SIG-M5 treated with dmso at 0.1 percent for 504 hours (cell line): ENCODE results near the gene MED17.

Experiments used
- DNase-seq: peaks from one replicate; lab custom pipeline; 2025; ENCODE audit not compliant: unreplicated experiment; lab: John Stamatoyannopoulos, UW

Gene MED17

GRCh38 chr11:93814966-93815633 lies 31.0 kb downstream of the MED17 start:
- no peak for DNase-seq

GRCh38 chr11:93817426-93818348 lies 33.6 kb downstream of the MED17 start:
- DNase-seq: no peak

DNA sequence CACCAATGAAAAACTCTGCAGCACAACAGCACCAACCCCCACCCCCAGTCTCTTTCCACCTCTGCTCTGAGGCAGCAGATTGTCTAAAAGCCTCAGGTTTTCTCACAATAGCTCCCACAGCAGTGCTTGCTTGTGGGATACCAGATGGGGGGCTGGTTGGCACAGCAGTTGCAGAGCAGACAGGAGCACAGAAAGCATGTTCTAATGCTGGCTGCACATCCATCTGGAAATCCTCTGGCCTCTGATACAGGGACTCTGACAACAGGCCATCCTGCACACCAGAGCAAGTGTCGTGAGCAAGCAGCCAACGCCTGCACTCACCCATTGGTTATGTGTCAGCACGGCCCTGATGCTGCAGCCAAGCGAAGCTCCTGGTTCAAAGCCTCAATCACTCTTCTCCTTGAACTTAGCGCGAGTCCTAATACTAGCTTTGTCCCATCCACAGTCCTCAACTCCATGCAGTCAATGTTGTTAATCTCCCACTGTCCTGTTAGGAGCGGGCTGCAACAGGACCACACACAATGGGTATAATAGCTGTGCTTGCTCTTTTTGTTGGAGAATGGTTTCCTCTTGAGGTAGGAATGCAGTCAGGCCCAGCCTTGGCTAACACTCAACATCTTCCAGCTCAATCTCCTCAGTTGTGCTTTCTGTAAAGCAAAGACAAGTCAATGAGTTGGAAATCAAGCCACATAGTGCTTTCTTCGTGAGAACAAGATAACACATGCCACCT lies 36.0 kb downstream of the MED17 start:
- DNase-seq: no peak

- no peak for DNase-seq
Observed at GRCh38 chr11:93820847-93821246, 36.8 kb downstream of the MED17 start.

DNA sequence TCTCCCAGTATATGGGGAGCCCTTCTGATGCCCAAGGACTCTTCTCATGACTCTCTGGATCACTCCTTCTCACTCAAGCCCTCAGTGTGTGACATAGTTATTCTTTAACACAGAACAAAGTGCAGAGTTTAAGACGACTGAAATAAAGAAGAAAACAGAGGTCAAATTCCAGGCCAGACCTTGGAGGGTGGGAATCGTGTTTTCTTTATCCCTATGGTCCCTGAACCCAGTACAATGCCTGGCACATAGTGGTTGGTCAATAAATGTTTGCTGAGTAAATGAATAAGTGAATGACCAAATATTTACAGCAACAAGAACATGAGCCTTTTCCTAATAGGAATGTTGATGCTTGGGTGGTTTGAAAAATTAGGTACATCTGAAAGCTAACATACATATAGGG lies 37.5 kb downstream of the MED17 start:
- DNase-seq: no peak

DNA sequence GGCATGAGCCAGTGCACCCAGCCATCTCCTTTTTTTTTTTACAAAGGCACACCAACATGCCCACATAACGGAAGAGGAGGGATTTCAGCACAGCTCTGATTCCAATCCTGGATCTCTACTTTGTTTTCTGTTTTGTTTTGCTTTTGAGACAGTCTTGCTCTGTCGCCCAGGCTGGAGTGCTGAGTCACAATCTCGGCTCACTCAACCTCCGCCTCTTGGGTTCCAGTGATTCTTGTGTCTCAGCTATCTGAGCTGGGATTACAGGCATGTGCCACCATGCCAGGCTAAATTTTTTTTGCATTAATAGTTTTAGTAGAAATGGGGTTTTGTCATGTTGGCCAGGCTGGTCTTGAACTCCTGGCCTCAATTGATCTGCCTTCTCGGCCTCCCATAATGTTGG lies 38.3 kb downstream of the MED17 start:
- DNase-seq: no peak

GRCh38 chr11:93823210-93823609 lies 39.1 kb downstream of the MED17 start:
- DNase-seq: no peak

GRCh38 chr11:93827363-93827762 lies 43.3 kb downstream of the MED17 start:
- DNase-seq: no peak

DNA sequence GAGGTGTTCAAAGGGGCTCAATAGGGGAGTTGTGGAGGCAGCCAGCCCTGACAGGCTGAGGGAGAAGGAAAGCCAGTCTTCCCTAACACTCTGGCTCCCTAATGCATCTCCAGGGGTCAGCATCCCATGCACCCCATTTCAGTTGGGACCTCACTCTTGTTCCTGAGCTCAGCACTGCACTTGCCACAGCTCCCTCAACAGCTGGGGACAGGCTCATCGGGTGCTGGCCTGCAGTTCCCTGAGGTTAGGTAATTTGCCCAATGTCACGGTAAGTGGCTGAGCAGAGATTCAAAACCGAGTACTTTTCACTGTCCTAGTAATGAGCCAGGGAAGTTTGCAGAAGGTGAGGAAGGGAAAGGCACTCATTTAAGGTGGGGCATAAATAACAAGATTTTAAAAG lies 45.5 kb downstream of the MED17 start:
- DNase-seq: no peak

GRCh38 chr11:93831343-93832127 lies 47.5 kb downstream of the MED17 start:
- DNase-seq: no peak

DNA sequence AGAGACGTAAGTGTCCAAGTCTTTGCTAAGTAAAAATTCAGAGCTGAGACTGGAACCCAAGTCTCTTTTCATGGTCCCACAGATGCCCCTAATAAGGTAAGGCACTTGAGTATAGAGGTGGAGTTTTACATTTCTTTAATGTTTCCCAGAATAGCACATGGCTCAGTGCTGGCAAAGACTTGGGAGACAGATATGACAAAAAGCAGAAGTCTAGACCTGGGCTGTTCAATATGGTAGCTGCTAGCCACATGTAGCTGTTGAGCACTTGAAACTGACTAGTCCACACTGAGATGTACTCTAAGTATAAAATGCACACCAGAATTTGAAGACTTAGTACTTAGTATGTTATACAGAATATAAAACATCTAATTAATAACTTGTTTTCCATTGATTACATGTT lies 48.7 kb downstream of the MED17 start:
- DNase-seq: no peak

GRCh38 chr11:93838967-93839366 lies 54.9 kb downstream of the MED17 start:
- DNase-seq: no peak

DNA sequence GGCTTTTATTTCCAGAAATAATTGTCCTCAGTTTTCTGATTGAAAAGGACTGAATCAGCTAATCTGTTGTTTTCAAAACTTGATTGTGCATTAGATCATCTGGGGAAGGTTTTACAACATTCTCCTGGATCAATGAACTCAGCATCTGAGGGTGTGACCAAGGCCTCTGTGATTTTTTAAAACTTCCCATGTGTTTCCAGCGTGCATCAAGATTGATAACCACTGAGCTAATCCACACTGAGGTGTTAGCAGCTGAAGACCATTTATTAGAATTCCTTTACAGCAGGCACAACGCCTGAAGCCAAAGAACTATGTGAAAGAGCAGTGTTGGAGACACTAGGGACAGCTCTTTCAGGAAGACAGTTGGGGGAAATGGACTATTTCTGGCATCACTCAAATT lies 56.1 kb downstream of the MED17 start:
- DNase-seq: no peak

DNA sequence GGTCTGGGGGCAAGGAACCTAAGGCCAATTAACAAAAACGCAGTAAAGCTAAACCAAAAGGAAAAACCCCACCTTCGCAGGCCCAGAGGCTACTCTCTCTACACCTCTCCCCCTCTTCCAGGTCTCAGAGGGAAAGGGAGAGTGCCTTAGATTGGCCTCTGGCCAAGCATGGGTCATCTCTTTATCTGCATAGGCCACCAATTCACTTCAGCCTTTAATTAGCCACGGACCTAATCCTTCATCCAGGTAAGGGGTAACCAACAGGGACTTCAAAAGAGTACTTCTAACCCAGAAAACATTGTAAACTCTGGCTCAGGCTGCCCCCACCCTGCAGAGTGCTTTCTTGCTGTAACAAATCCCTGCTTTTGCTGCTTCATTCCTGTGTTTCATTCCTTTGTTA lies 56.9 kb downstream of the MED17 start:
- no peak for DNase-seq

- DNase-seq: no peak
Observed at GRCh38 chr11:93841446-93841845, 57.4 kb downstream of the MED17 start.

DNA sequence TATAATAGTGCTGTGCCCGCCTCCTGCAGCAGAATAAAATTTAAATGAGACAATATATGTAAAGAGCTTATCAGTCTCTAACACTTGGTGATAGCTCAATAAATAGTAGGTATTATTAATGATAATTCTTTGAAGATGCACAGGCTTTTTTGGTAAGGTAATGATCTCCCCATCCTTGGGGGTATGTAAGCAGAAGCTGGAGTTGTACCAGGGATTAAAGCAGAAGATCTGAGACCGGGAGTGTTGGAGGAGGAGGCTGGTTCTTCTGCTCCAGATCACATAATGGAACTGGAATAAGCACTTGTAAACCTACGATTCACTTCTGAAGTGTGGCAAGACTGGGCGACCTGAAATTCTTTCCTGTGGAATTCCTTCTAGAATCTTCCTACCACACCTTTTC lies 58.0 kb downstream of the MED17 start:
- no peak for DNase-seq

GRCh38 chr11:93842461-93842860 lies 58.4 kb downstream of the MED17 start:
- no peak for DNase-seq

GRCh38 chr11:93843906-93844305 lies 59.8 kb downstream of the MED17 start:
- no peak for DNase-seq

DNA sequence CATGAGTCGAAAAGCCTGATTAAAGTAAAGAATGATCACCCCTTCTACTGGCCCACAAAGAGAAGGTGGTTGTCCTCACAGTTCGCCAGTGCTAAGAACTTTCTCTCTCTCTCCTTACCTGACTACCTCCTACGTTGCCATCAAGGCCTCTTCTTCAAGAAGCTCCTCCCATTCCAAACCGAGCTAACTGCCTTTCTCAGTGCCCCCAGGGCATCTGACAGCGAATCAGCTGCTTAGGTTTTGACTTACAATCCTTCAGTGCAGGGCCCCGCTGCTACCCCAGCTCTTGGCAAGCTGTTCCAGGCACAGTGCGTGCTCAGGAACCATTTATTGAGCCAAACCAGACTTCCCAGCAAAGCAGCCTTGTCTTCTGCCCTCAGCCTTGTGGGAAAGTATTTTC lies 60.5 kb downstream of the MED17 start:
- DNase-seq: no peak

DNA sequence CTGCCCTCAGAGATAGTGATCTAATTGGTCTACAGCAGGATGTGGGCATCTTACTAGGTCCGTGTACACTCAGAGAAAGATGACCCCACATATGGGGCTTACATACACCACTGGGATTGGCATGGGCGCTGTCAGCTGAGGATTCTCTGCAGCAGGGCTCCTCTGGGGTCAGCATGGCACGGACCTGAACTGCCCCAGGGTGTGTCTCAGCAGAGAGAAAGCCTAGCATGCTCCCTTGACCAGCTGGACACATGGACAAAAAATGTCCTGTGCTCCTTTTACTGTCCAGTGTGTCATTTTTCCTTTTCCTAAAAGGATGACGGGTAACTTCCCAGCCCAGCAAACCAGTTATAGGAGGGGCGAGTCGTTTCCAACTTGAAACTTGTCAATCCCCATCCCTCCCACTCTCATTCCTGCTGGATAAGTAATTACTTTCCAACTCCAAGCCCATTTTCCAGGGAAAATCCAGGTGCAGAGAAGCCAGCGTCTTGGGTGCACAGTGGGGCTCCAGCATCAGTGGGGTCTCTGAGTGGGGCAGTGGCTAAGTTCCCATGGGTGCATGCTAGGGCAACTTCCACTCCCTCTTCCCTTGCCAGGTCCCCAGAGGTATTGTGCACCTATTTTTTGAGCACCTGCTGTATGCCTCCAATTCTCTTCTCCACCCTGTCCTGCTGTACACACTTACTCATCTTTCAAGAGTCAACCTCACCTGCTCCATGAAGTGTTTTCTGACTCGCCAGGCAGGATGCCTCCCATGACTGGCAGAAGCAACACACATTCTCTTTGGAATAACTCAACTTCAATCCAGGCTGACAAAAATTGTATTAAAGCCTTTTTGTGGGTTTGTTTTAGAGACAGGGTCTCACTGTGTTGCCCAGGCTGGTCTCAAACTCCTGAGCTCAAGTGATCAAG lies 61.4 kb downstream of the MED17 start:
- DNase-seq: no peak
